H9 (cell line): ENCODE results near the gene LTBP2. TPM values are rescaled to one million over a fixed set of nuclear protein-coding genes. Genes with fewer than 3 reads are reported as not detected.

Experiments
- DNase-seq: peaks from one replicate; pipeline ENCODE4 v3.0.0-alpha.2; 2017
- H2AFZ ChIP-seq: one replicate; pipeline ENCODE4 v1.6.1; 2013; ENCODE audit warnings: mild to moderate bottlenecking, low read length, control low read depth, moderate library complexity
- H2AK5ac ChIP-seq: 2 replicates; pipeline ENCODE4 v1.6.1; 2013; ENCODE audit warnings: low read length, control low read depth, mixed read lengths; ENCODE audit not compliant: insufficient read length
- H2BK120ac ChIP-seq: one replicate; pipeline ENCODE4 v1.6.1; 2013; ENCODE audit warnings: low read depth, mild to moderate bottlenecking, low read length, control low read depth, inconsistent platforms; ENCODE audit not compliant: poor library complexity, severe bottlenecking
- H2BK12ac ChIP-seq: 2 replicates; pipeline ENCODE4 v1.6.1; 2013; ENCODE audit warnings: low read length, control low read depth, mixed read lengths, low read depth; ENCODE audit not compliant: insufficient read length
- H2BK15ac ChIP-seq: 2 replicates; pipeline ENCODE4 v1.6.1; 2013; ENCODE audit warnings: low read depth, low read length, control low read depth
- H2BK20ac ChIP-seq: one replicate; pipeline ENCODE4 v1.6.1; 2013; ENCODE audit warnings: low read depth, mild to moderate bottlenecking, low read length, control low read depth, inconsistent platforms; ENCODE audit not compliant: poor library complexity, severe bottlenecking
- H2BK5ac ChIP-seq: 2 replicates; pipeline ENCODE4 v1.6.1; 2013; ENCODE audit warnings: low read length, control low read depth, mixed read lengths; ENCODE audit not compliant: insufficient read length
- H3K14ac ChIP-seq: 2 replicates; pipeline ENCODE4 v1.6.1; 2013; ENCODE audit warnings: low read length, control low read depth; ENCODE audit not compliant: insufficient read depth
- H3K18ac ChIP-seq: 2 replicates; pipeline ENCODE4 v1.6.1; 2013; ENCODE audit warnings: low read depth, mild to moderate bottlenecking, mixed read lengths, low read length, control low read depth; ENCODE audit not compliant: insufficient read length
- H3K23ac ChIP-seq: 2 replicates; pipeline ENCODE4 v1.6.1; 2013; ENCODE audit warnings: low read length, control low read depth, mixed read lengths, low read depth; ENCODE audit not compliant: insufficient read length
- H3K23me2 ChIP-seq: 2 replicates; pipeline ENCODE4 v1.6.1; 2013; ENCODE audit warnings: low read depth, mild to moderate bottlenecking, mixed read lengths, low read length, control low read depth; ENCODE audit not compliant: insufficient read length, poor library complexity, severe bottlenecking
- H3K27ac ChIP-seq: 2 replicates; pipeline ENCODE4 v1.5.1; 2013; ENCODE audit warnings: low read length, control low read depth, mixed read lengths, low read depth; ENCODE audit not compliant: insufficient read length
- H3K27me3 ChIP-seq: 2 replicates; pipeline ENCODE4 v1.6.1; 2013; ENCODE audit warnings: low read length, control low read depth, inconsistent platforms; ENCODE audit not compliant: insufficient read depth
- H3K4ac ChIP-seq: 2 replicates; pipeline ENCODE4 v1.6.1; 2013; ENCODE audit warnings: low read depth, mild to moderate bottlenecking, control low read depth, inconsistent platforms, low read length, moderate library complexity
- H3K4me1 ChIP-seq: 2 replicates; pipeline ENCODE4 v1.6.1; 2013; ENCODE audit warnings: low read length, control low read depth, inconsistent platforms; ENCODE audit not compliant: insufficient read depth
- H3K4me2 ChIP-seq: 2 replicates; pipeline ENCODE4 v1.6.1; 2013; ENCODE audit warnings: low read length, control low read depth, mixed read lengths; ENCODE audit not compliant: insufficient read length, insufficient read depth
- H3K56ac ChIP-seq: 2 replicates; pipeline ENCODE4 v1.6.1; 2013; ENCODE audit warnings: low read depth, mild to moderate bottlenecking, mixed read lengths, low read length, control low read depth; ENCODE audit not compliant: insufficient read length
- H3K79me1 ChIP-seq: 2 replicates; pipeline ENCODE4 v1.6.1; 2013; ENCODE audit warnings: low read depth, mild to moderate bottlenecking, moderate library complexity, low read length, control low read depth, inconsistent platforms; ENCODE audit not compliant: insufficient read depth, poor library complexity, severe bottlenecking
- H3K79me2 ChIP-seq: 2 replicates; pipeline ENCODE4 v1.6.1; 2013; ENCODE audit warnings: low read length, control low read depth, inconsistent platforms; ENCODE audit not compliant: insufficient read depth
- H3K9ac ChIP-seq: 2 replicates; pipeline ENCODE4 v1.6.1; 2013; ENCODE audit warnings: low read length, control low read depth, mixed read lengths; ENCODE audit not compliant: insufficient read length; ENCODE audit errors: extremely low read depth
- H3K9me3 ChIP-seq: one replicate; pipeline ENCODE4 v1.6.1; 2013; ENCODE audit warnings: low read depth, low read length, inconsistent platforms; ENCODE audit not compliant: control insufficient read depth
- H3T11ph ChIP-seq: one replicate; pipeline ENCODE4 v1.6.1; 2013; ENCODE audit warnings: mild to moderate bottlenecking, low read length, control low read depth, inconsistent platforms
- H4K20me1 ChIP-seq: one replicate; pipeline ENCODE4 v1.6.1; 2013; ENCODE audit not compliant: control insufficient read depth, insufficient read length, insufficient read depth
- H4K5ac ChIP-seq: 2 replicates; pipeline ENCODE4 v1.6.1; 2013; ENCODE audit warnings: low read depth, mild to moderate bottlenecking, mixed read lengths, low read length, control low read depth; ENCODE audit not compliant: insufficient read length
- H4K8ac ChIP-seq: replicated peaks from 2 replicates; pipeline ENCODE4 v1.6.1; 2013; ENCODE audit warnings: low read length, control low read depth, mixed read lengths, low read depth; ENCODE audit not compliant: insufficient read length
- H4K91ac ChIP-seq: 2 replicates; pipeline ENCODE4 v1.6.1; 2013; ENCODE audit warnings: low read depth, mild to moderate bottlenecking, moderate library complexity, mixed read lengths, low read length, control low read depth; ENCODE audit not compliant: insufficient read length
- H3K27ac Mint-ChIP-seq, 3 experiments: 2 replicates in 2 of 3; 3 replicates in 1 of 3; pipeline ENCODE4 v1.8.0; 2020 to 2021; ENCODE audit warnings: mixed read lengths in 3 of 3, mild to moderate bottlenecking in 1 of 3, moderate library complexity in 1 of 3
- H3K27me3 Mint-ChIP-seq: 2 replicates; pipeline ENCODE4 v1.8.0; 2021; ENCODE audit warnings: low read depth, mild to moderate bottlenecking, moderate library complexity, mixed read lengths
- H3K36me3 Mint-ChIP-seq, 3 experiments: 2 replicates in 2 of 3; 3 replicates in 1 of 3; pipeline ENCODE4 v1.8.0; 2020 to 2021; ENCODE audit warnings: low read depth in 3 of 3, mixed read lengths in 3 of 3; ENCODE audit not compliant: insufficient read depth in 1 of 3
- H3K4me1 Mint-ChIP-seq, 2 experiments: 2 replicates each; pipeline ENCODE4 v1.8.0; 2020; ENCODE audit warnings: mixed read lengths in 2 of 2
- H3K4me3 Mint-ChIP-seq, 2 experiments: 2 replicates in 1 of 2; 3 replicates in 1 of 2; pipeline ENCODE4 v1.8.0; 2020 to 2021; ENCODE audit warnings: mild to moderate bottlenecking in 2 of 2, mixed read lengths in 2 of 2, moderate library complexity in 1 of 2
- H3K9me3 Mint-ChIP-seq, 2 experiments: 2 replicates in 1 of 2; 3 replicates in 1 of 2; pipeline ENCODE4 v1.8.0; 2020; ENCODE audit warnings: mild to moderate bottlenecking in 2 of 2, mixed read lengths in 2 of 2, moderate library complexity in 1 of 2
- WGBS: extraction: QIAGEN DNeasy Blood & Tissue Kit; methylation state at CpG from one replicate; pipeline ENCODE4 v1.1.7; 2013; ENCODE audit warnings: missing lambda C conversion rate, low lambda C conversion rate, mixed read lengths; ENCODE audit not compliant: insufficient read length; ENCODE audit errors: extremely low coverage; 5-methylcytosine and 5-hydroxymethylcytosine counted together
- total RNA-seq: library from RNA; stranded (reverse); gene quantifications from 2 replicates; pipeline ENCODE4 v1.2.1, GENCODE V29; 2021
- TF ChIP-seq, protein P1 (sequence below): fragments of 200-600 bp; sonication (generic); conservative IDR thresholded peaks from 3 replicates; pipeline ENCODE4 v1.8.0; 2021; ENCODE audit warnings: antibody characterized with exemption, mild to moderate bottlenecking

LTBP2 gene
- total RNA-seq, 1 experiment from 2014 or later, result 0.77 TPM

- Histone ChIP-seq H2AFZ (no peak overlapping the region), H3K56ac (no peak overlapping the region), H3K27ac (no peak overlapping the region), H2BK5ac (no peak overlapping the region), H2BK20ac (no peak overlapping the region), H3K23ac (no peak overlapping the region), H3K23me2 (no peaks in the 10 kb centered on the region), H3K4ac (no peak overlapping the region), H3K4me2 (no peak overlapping the region), H3K79me1 (no peaks in the 10 kb centered on the region), H3K9ac (no peak overlapping the region), H3K27me3 (no peaks in the 10 kb centered on the region), H3K9me3 (no peaks in the 10 kb centered on the region), H3K79me2 (no peaks in the 10 kb centered on the region), H2BK12ac (no peak overlapping the region), H2BK120ac (no peak overlapping the region), H4K91ac (no peak overlapping the region), H3K18ac (no peak overlapping the region), H2BK15ac (no peak overlapping the region), H3K4me1 (no peaks in the 10 kb centered on the region), H3T11ph (no peak overlapping the region), H2AK5ac (no peak overlapping the region), H3K14ac (no peak overlapping the region), H4K20me1 (no peaks in the 10 kb centered on the region), H4K8ac (no peak overlapping the region), H4K5ac (no peak overlapping the region)
- Mint-ChIP-seq H3K9me3 (no peaks in the 10 kb centered on the region), H3K4me3 (no peak overlapping the region), H3K27me3 (no peaks in the 10 kb centered on the region; the same call in 1 of the 2 replicates), H3K27ac (no peak overlapping the region; a peak in 1 of 7 replicates), H3K36me3 (no peaks in the 10 kb centered on the region), H3K4me1 (peaks cover 17 to 28% of the 10 kb centered on the region in 2 experiments)
- TF ChIP-seq, protein P1, sequence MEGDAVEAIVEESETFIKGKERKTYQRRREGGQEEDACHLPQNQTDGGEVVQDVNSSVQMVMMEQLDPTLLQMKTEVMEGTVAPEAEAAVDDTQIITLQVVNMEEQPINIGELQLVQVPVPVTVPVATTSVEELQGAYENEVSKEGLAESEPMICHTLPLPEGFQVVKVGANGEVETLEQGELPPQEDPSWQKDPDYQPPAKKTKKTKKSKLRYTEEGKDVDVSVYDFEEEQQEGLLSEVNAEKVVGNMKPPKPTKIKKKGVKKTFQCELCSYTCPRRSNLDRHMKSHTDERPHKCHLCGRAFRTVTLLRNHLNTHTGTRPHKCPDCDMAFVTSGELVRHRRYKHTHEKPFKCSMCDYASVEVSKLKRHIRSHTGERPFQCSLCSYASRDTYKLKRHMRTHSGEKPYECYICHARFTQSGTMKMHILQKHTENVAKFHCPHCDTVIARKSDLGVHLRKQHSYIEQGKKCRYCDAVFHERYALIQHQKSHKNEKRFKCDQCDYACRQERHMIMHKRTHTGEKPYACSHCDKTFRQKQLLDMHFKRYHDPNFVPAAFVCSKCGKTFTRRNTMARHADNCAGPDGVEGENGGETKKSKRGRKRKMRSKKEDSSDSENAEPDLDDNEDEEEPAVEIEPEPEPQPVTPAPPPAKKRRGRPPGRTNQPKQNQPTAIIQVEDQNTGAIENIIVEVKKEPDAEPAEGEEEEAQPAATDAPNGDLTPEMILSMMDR, result no peak
- no CpG with 5 or more reads among the region's 3 CpGs for WGBS
- DNase-seq, result no peak
Measured at GRCh38 chr14:74568380-74568649, 43.7 kb downstream of the LTBP2 start.
